Activated naive CD4-positive, alpha-beta T cell (primary cell): ENCODE measurements around the gene GJD4.

Source experiments
- DNase-seq, 4 experiments: peaks; one replicate each; lab custom pipeline; 2025; lab: John Stamatoyannopoulos, UW

GJD4 gene

GRCh38 chr10:35626971-35627507, 21.9 kb downstream of the GJD4 start:
- DNase-seq: no peak

GRCh38 chr10:35631404-35631803, 26.3 kb downstream of the GJD4 start:
- no peak for DNase-seq

- no peak for DNase-seq
Observed at GRCh38 chr10:35632027-35632426, 26.9 kb downstream of the GJD4 start.

GRCh38 chr10:35633006-35633980, 28.2 kb downstream of the GJD4 start:
- no peak for DNase-seq

DNA sequence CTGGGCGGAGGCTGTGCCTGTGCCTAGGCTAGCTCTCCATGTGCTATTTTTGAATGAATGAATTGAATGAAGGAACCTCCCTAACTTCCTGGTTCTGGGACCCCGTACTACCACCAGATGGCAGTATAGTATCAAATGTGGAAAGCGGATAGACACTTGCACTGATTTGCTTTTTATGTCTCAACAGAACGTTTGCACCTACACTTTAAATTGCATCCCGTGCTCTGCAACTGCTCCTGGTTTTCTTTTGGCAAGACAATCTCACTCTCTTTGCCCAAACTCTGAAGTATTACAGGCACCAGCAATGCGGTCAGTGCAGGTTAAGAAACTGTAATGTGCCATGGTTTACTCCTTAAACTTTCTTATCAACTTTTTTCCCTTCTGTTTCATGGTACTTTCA, 30.4 kb downstream of the GJD4 start:
- no peak for DNase-seq

GRCh38 chr10:35636956-35637355, 31.8 kb downstream of the GJD4 start:
- DNase-seq: no peak

DNA sequence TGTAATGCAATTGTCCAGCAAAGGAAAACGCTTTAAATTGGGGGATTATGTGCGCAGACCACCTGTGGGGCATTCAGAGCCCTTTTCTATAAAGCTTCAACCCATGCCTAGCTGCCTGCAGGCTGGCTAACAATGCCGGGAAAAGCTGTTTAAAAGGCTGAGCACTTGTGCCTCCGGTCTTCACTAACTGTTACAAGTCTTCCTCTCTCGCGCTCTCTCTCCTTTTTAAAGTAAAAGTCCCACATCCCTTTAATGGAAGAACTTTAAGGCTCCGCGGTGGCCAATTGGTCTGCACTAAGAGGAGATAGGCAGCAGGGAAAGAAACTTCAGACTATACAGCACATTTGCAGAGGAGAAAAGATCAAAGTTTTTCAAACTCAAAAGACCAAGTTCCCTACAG, 32.3 kb downstream of the GJD4 start:
- DNase-seq: no peak

DNA sequence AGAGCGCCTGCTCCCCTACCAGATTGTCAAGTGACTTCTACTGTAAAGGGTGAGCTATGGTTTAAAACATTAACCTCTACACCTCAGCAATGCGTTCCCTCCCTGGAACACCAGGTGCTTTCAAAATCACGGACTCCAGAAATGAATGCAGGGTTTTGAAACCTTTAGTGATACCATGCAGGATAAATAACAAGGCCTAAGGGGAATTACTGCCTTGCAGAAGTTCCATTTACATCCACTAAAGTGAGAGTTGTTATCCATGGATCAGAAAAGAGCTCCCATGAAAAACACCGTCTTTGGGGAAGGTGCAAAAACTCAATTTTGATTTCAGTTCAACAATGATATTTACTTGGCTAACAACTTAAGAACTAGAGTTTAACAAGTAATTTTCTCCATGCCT, 33.0 kb downstream of the GJD4 start:
- DNase-seq: no peak

DNA sequence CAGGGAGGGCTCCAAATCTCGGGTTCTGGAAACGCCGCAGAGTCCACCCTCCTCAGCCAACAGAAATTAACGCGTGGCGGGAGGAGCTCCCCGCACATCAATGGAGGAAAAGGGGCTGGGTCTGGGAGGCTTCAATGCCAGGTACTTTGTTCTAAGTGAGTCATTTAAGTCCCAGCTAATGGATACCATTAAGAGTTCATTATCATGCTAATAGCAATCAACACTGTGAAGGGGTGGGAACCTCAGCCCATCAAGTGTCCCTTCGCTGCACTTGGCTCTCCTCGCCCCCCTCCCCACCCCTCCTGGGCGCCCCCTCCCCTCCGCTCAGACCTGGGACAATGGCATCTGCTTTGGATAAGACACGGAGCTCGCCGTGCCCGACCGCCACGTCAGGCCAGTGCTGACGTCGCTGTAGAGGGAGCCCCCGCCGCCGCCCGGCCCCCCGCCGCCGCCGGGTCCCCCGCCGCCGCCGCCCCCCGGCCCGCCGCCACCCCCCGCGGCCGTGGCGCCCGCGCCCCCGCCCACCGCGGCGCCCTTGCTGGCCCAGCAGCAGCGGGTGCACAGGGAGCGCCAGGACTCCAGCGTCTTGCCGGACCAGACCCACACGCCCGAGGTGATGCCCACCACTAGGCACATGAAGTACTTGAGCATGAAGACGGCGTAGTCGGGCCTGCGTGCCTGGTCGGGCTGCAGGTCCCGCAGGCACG, 34.0 kb downstream of the GJD4 start:
- DNase-seq: no peak

DNA sequence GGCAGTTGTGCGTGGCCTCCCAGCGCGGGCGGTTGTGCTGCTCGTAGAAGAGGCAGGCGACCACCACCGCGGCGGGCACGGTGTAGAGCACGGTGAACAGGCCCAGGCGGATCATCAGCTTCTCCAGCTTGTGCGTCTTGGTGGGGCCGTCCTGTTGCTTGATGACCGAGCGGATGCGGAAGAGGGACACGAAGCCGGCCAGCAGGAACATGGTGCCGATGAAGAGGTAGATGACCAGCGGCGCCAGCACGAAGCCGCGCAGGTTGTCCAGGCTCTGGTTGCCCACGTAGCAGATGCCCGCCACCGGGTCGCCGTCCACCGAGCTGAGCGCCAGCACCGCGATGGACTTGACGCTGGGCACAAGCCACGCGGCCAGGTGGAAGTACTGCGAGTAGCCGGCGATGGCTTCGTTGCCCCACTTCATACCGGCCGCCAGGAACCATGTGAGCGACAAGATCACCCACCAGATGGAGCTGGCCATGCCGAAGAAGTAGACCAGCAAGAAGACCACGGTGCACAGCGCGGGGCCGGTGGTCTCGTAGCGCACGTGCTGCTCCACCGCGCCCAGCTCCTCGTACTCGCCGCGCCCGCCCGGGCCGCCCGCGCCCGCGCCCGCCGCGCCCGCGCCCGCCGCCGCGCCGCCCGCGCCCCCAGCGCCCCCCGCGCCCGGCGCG, 34.7 kb downstream of the GJD4 start:
- DNase-seq: no peak

DNA sequence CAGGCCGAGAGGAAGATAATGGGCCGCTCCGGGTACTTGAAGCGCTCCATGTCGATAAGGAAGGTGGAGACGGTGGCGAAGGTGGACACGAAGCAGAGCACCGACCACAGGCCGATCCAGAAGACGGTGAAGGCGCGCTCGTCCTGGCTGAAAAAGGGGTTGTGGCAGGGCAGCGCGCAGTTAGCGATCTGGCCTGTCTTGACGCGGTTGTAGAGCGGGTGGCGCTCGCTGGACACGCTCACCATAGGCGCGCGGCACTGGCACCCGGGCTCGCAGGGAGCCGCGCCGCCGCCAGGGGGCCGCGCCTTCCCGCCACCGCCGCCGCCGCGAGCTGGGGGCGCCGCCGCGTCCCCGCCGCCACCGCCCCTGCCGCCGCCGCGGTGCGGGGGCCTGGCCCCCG, 35.3 kb downstream of the GJD4 start:
- peak in 1 of 4 experiments; percentile 2 for DNase-seq

- DNase-seq: peak in 2 of 4 experiments; percentile 1 to 11
Observed at GRCh38 chr10:35640951-35641675, 36.0 kb downstream of the GJD4 start.

GRCh38 chr10:35641676-35642034, 36.5 kb downstream of the GJD4 start:
- DNase-seq: no peak

GRCh38 chr10:35642035-35642792, 37.1 kb downstream of the GJD4 start, which contains the start of gene FZD8:
FZD8 (minus strand) TSS chr10:35642296; CDS start chr10:35641429, 867 bp downstream.
- peak; percentile 11 to 44 (median 29) for DNase-seq

GRCh38 chr10:35642793-35643114, 37.6 kb downstream of the GJD4 start:
- no peak for DNase-seq

DNA sequence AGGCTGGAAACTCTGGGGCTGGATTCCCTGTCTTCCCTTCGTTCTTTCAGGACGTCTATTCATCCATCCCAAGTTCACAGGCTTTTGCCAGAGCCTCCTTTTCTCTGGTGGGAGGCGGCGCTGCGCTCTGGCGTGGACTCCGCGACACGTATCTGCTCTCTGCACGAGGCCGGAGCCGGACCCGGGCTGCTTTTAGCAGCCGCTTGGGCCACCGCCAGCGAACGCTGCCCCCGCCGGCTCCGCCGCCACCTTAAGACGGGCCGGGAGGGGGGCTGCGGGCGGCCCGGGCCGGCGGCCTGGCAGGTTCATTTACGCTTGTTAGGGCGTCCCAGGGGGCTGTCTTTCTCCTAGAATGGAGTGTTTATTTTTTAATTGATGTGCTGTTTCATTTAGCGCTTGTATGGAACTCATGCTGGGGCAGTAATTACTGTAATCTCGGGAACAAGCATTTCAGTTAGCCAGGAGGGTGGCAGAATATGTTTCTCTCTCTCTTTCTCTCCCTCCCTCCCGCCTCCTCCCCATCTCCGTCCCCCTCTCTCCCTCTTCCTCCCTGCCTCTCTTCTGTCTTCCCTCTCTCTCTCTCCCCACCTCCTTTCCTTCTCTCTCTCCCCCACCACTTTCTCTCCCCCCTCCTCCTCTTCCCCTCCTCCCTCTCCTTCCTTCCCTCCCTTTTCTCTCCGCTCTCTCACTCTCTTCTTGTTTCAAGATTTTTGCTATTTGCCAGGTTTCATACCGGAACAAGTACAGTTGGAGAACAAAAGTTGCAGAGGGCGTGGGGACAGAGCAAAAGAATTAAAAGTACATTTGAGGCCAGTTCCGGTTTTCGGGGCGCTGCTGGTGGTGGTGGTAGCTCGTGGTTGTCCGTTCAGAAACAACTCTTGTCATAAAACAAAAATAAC, 38.3 kb downstream of the GJD4 start:
- DNase-seq: peak in 1 of 4 experiments; percentile 1

GRCh38 chr10:35644050-35644950, 39.2 kb downstream of the GJD4 start:
- no peak for DNase-seq

DNA sequence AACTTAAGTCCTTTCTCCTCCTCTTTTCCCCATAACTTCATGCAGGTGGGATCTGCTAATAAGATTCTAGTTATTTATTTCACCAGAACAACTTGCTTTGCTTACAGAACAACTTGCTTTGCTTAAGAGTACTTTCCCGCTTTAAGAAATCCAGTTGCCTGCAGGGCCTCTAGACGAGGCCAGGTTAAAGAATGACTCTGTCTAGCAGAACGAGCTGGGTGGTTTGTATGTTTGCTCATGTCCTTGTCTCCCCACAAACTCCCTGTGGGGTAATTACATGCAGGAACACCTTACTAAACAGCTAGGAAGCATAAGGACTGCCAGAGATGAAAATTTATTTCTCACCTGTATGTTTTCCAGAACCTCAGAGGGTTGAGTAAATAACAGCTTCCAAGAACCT, 45.8 kb downstream of the GJD4 start:
- DNase-seq: no peak

DNA sequence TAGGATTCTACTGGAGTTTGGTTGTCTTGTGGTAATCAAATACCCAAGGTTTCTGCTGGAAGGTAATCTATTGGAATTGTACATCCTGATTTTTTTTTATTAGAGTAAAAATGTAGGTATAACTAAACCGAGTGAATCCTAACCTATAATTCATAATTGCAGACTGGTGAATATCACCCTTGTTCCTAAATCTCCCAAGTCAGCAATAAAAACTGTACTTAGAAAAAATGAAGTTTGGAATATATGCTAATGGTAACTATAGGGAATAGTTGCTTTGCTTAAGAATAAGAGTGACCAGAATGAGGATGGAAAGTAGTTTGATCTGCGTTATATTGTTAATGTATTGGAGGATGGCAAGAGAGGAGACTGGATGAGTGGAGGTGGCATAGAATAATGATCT, 47.7 kb downstream of the GJD4 start:
- DNase-seq: no peak
